Mesenchymal stem cell (in vitro differentiated cells and primary cell): ENCODE results near the gene TBCD.
"Not testable (repeated sequence)": the region's sequence is repeated elsewhere in the genome, so short reads cannot be mapped to it uniquely, and the experiment has no call there.

Source experiments
- DNase-seq: peaks from one replicate; pipeline ENCODE4 v3.0.0-alpha.2; 2013
- H2AFZ ChIP-seq: one replicate; pipeline ENCODE4 v1.6.1; 2013; ENCODE audit warnings: low read depth, mild to moderate bottlenecking, control low read depth, inconsistent platforms, low read length, moderate library complexity
- H2AK5ac ChIP-seq: 2 replicates; pipeline ENCODE4 v1.6.1; 2013; ENCODE audit warnings: low read length, moderate library complexity, mild to moderate bottlenecking, inconsistent platforms; ENCODE audit not compliant: severe bottlenecking
- H2BK120ac ChIP-seq: one replicate; pipeline ENCODE4 v1.6.1; 2013; ENCODE audit warnings: low read depth, mild to moderate bottlenecking, inconsistent platforms, low read length, moderate library complexity
- H2BK12ac ChIP-seq, 2 experiments: one replicate each; pipeline ENCODE4 v1.6.1; 2013; ENCODE audit warnings: inconsistent platforms in 2 of 2, low read length in 2 of 2, mild to moderate bottlenecking in 2 of 2, moderate library complexity in 2 of 2, control low read depth in 1 of 2
- H2BK15ac ChIP-seq: one replicate; pipeline ENCODE4 v1.6.1; 2013; ENCODE audit warnings: mild to moderate bottlenecking, low read depth, inconsistent platforms; ENCODE audit not compliant: poor library complexity, severe bottlenecking
- H2BK5ac ChIP-seq: 2 replicates; pipeline ENCODE4 v1.6.1; 2013; ENCODE audit warnings: low read depth, mild to moderate bottlenecking, low read length, control low read depth, inconsistent platforms; ENCODE audit not compliant: poor library complexity, severe bottlenecking
- H3K14ac ChIP-seq, 2 experiments: one replicate each; pipeline ENCODE4 v1.6.1; 2013; ENCODE audit warnings: inconsistent platforms in 2 of 2, low read length in 2 of 2, control low read depth in 1 of 2, mild to moderate bottlenecking in 1 of 2, moderate library complexity in 1 of 2
- H3K18ac ChIP-seq, 2 experiments: one replicate each; pipeline ENCODE4 v1.6.1; 2013; ENCODE audit warnings: inconsistent platforms in 2 of 2, low read length in 2 of 2, control low read depth in 1 of 2, low read depth in 1 of 2, mild to moderate bottlenecking in 1 of 2
- H3K23ac ChIP-seq, 2 experiments: one replicate each; pipeline ENCODE4 v1.6.1; 2013; ENCODE audit warnings: inconsistent platforms in 2 of 2, low read length in 2 of 2, mild to moderate bottlenecking in 2 of 2, moderate library complexity in 2 of 2, control low read depth in 1 of 2
- H3K27ac ChIP-seq: 2 replicates; pipeline ENCODE4 v1.5.1; 2013; ENCODE audit warnings: mild to moderate bottlenecking, moderate library complexity, low read length, control low read depth, inconsistent platforms; ENCODE audit not compliant: poor library complexity, severe bottlenecking
- H3K27me3 ChIP-seq, 2 experiments: 2 replicates each; pipeline versions ENCODE4 v1.6.1 to v1.7.0; 2013; ENCODE audit warnings: low read length in 2 of 2, mild to moderate bottlenecking in 2 of 2, moderate library complexity in 2 of 2, control low read depth in 1 of 2, inconsistent platforms in 1 of 2; ENCODE audit not compliant: control insufficient read depth in 1 of 2, insufficient read depth in 1 of 2
- H3K36me3 ChIP-seq, 2 experiments: 2 replicates each; pipeline versions ENCODE4 v1.6.1 to v1.7.0; 2013; ENCODE audit warnings: low read length in 2 of 2, control low read depth in 1 of 2, inconsistent platforms in 1 of 2, low read depth in 1 of 2, mild to moderate bottlenecking in 1 of 2; ENCODE audit not compliant: insufficient read depth in 2 of 2, control insufficient read depth in 1 of 2
- H3K4ac ChIP-seq, 2 experiments: one replicate each; pipeline ENCODE4 v1.6.1; 2013; ENCODE audit warnings: inconsistent platforms in 2 of 2, low read length in 2 of 2, mild to moderate bottlenecking in 2 of 2, moderate library complexity in 2 of 2, control low read depth in 1 of 2, low read depth in 1 of 2
- H3K4me1 ChIP-seq: 2 replicates; pipeline ENCODE4 v1.6.1; 2013; ENCODE audit warnings: low read depth, low read length, control low read depth; ENCODE audit not compliant: control insufficient read depth, insufficient read depth
- H3K4me2 ChIP-seq: 2 replicates; pipeline ENCODE4 v1.6.1; 2013; ENCODE audit warnings: low read length, mild to moderate bottlenecking, inconsistent platforms; ENCODE audit not compliant: poor library complexity, severe bottlenecking
- H3K4me3 ChIP-seq, 2 experiments: 2 replicates each; pipeline versions ENCODE4 v1.5.1 to v1.7.0; 2013; ENCODE audit warnings: low read length in 2 of 2, mild to moderate bottlenecking in 2 of 2, control low read depth in 1 of 2, low read depth in 1 of 2; ENCODE audit not compliant: insufficient read depth in 1 of 2
- H3K79me1 ChIP-seq: replicated peaks from 2 replicates; pipeline ENCODE4 v1.6.1; 2013; ENCODE audit warnings: mild to moderate bottlenecking, control low read depth, low read length, inconsistent platforms; ENCODE audit not compliant: poor library complexity, severe bottlenecking
- H3K9ac ChIP-seq: 2 replicates; pipeline ENCODE4 v1.7.0; 2013; ENCODE audit warnings: mild to moderate bottlenecking, low read length, moderate library complexity
- H3K9me3 ChIP-seq: 2 replicates; pipeline ENCODE4 v1.7.0; 2013; ENCODE audit warnings: mild to moderate bottlenecking, low read length; ENCODE audit not compliant: control insufficient read depth
- H4K8ac ChIP-seq: one replicate; pipeline ENCODE4 v1.6.1; 2013; ENCODE audit warnings: inconsistent platforms, mild to moderate bottlenecking, low read length, moderate library complexity
- H4K91ac ChIP-seq: one replicate; pipeline ENCODE4 v1.6.1; 2013; ENCODE audit warnings: mild to moderate bottlenecking, low read length, inconsistent platforms
- WGBS: methylation state at CpG from one replicate; pipeline ENCODE4 v1.1.7; 2013; ENCODE audit warnings: mixed read lengths; 5-methylcytosine and 5-hydroxymethylcytosine counted together

Gene TBCD

DNA sequence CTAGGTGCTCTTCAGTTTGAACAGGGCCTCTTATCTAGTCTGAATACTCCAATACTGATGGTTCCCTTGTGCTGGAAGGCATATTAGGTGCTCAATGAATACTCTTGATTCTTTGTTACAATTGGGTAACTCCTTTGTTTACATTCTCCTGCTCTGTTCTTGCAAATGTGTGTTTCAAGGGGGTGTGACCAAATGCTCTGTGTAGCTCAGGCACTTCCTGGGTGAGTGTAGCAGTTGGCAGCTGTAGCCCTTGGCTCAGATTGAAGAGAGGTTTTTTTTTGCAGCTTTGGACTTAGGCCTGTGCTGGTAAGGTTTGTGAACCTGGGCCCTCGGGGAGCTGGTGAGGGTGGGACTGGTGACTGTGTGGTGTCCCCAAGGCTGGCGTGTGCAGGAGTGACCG lies 20.2 kb downstream of the TBCD start:
- Histone ChIP-seq H3K4me3 (no peak overlapping the region), H4K91ac (no peak overlapping the region), H3K9ac (peak overlapping the region; percentile 40), H2BK120ac (no peak overlapping the region), H3K4me1 (peaks cover 14% of the 10 kb centered on the region), H4K8ac (no peak overlapping the region), H2BK5ac (no peak overlapping the region), H2AFZ (no peak overlapping the region), H2BK12ac (no peak overlapping the region), H3K23ac (no peak overlapping the region), H2AK5ac (no peak overlapping the region), H3K4ac (no peak overlapping the region), H3K79me1 (peaks cover 35% of the 10 kb centered on the region), H3K36me3 (peaks cover 41% of the 10 kb centered on the region in 2 experiments), H3K4me2 (no peak overlapping the region), H3K27ac (no peak overlapping the region), H3K14ac (no peak overlapping the region), H3K9me3 (no peaks in the 10 kb centered on the region), H2BK15ac (no peak overlapping the region), H3K27me3 (no peaks in the 10 kb centered on the region), H3K18ac (no peak overlapping the region)
- DNase-seq: peak; percentile 47
- WGBS: 96% methylated on average over 3 of the region's 3 CpGs

DNA sequence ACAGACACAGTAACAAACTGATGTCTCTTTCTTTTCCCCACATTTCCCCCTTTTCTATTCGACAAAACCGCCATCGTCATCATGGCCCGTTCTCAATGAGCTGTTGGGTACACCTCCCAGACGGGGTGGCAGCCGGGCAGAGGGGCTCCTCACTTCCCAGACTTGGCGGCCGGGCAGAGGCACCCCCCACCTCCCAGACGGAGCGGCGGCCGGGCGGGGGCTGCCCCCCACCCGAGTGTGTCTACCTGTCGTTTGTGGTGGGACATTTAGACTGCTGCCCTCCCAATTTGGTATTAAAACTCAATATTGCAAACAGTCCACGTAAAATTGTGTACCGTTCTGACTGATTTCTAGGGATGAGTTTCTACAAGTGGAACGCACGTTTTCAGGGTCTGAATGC lies 22.6 kb downstream of the TBCD start:
- not testable (repeated sequence) for H3K4ac ChIP-seq, H2AFZ ChIP-seq, H4K91ac ChIP-seq, H2BK5ac ChIP-seq, H3K4me2 ChIP-seq, H3K23ac ChIP-seq, H3K27me3 ChIP-seq, H4K8ac ChIP-seq, H2BK120ac ChIP-seq, H3K18ac ChIP-seq, H3K9me3 ChIP-seq, H3K27ac ChIP-seq, H2BK12ac ChIP-seq, H2BK15ac ChIP-seq, H3K14ac ChIP-seq, DNase-seq
- WGBS: 94% methylated on average over 19 of the region's 19 CpGs
- Histone ChIP-seq H3K36me3 (peaks cover 26 to 31% of the 10 kb centered on the region in 2 experiments), H3K4me1 (peaks cover 12% of the 10 kb centered on the region), H3K4me3 (peak overlapping the region in 1 of 2 experiments; percentile 74), H2AK5ac (peak overlapping the region; percentile 36), H3K9ac (peak overlapping the region; percentile 67), H3K79me1 (peaks cover 32% of the 10 kb centered on the region)

DNA sequence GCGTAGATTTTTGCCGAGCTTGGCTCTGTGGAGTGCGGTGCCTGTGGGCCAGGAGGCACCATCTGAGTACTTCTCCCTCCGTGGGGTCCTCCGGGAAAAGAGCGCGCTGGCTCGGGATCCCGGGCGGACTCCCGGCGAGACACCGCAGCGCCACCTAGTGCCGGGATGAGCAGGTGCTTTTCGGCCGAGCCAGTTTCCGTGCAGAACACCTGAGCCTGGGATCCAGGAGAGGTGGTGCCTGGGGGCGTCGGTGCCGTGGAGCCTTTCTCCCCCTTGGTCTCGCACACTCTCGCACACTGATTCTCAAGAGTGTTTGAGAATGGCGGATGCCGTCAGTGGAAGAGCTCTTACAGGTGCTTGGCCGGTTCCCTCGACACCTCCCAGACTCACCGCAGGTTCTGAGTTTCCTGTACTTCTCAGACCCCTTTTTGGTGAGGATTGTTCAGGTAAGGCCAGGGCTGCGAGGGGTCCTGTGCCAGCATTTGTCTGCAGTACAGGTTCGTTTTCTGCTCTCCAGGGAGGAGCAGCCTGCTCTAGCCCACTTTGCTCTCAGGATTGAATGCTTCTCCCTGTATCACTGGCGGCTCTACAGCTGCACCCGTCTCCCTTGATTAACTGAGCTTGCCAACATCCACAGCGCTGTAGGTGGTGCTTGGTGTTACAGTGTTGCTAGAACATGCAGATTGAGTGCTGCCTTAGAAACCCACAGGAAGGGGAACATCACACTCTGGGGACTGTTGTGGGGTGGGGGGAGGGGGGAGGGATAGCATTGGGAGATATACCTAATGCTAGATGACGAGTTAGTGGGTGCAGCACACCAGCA lies 23.3 kb downstream of the TBCD start:
- H3K4me2 ChIP-seq: peak overlapping the region; percentile 40
- no peak overlapping the region for H2BK5ac ChIP-seq
- H2BK120ac ChIP-seq: no peak overlapping the region
- no peak overlapping the region for H3K14ac ChIP-seq
- H2BK12ac ChIP-seq: no peak overlapping the region
- H2AK5ac ChIP-seq: no peak overlapping the region
- no peak overlapping the region for H2BK15ac ChIP-seq
- no peak overlapping the region for H3K27ac ChIP-seq
- no peak overlapping the region for H3K18ac ChIP-seq
- H3K9ac ChIP-seq: peak overlapping the region; percentile 67
- peaks cover 35% of the 10 kb centered on the region for H3K79me1 ChIP-seq
- DNase-seq: peak; percentile 45
- H3K36me3 ChIP-seq: peaks cover 19 to 28% of the 10 kb centered on the region in 2 experiments
- no peaks in the 10 kb centered on the region for H3K9me3 ChIP-seq
- no peak overlapping the region for H4K91ac ChIP-seq
- H3K27me3 ChIP-seq: no peaks in the 10 kb centered on the region
- H3K4ac ChIP-seq: no peak overlapping the region
- H3K4me3 ChIP-seq: peak overlapping the region in 1 of 2 experiments; percentile 74
- no peak overlapping the region for H4K8ac ChIP-seq
- H3K4me1 ChIP-seq: peaks cover 18% of the 10 kb centered on the region
- H3K23ac ChIP-seq: no peak overlapping the region
- no peak overlapping the region for H2AFZ ChIP-seq
- WGBS: 66% methylated on average over 33 of the region's 34 CpGs

DNA sequence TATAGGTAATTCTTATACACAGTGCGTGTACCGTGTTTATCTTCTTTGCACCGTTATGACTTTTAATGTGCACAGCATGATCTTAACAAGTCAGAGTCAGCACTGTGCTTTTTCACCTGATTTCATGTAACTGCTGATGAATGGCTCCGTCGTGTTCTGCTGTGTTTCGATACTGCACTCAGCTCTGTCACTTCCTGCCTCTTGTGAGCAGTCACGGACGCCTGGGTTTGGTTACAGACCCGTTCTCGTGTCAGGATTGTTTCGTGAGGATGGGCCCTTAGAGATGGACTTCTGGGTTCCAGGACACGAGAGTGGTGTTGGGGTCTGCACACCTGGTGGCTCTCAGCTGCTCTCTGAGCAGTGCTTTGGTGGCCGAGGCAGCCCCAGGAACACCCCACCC lies 24.6 kb downstream of the TBCD start:
- DNase-seq: no peak
- peaks cover 19 to 23% of the 10 kb centered on the region in 2 experiments for H3K36me3 ChIP-seq
- H3K4me3 ChIP-seq: no peak overlapping the region
- H2BK120ac ChIP-seq: no peak overlapping the region
- no peaks in the 10 kb centered on the region for H3K27me3 ChIP-seq
- H3K23ac ChIP-seq: no peak overlapping the region
- H3K18ac ChIP-seq: no peak overlapping the region
- peaks cover 33% of the 10 kb centered on the region for H3K79me1 ChIP-seq
- no peak overlapping the region for H2BK5ac ChIP-seq
- H3K14ac ChIP-seq: no peak overlapping the region
- H2BK12ac ChIP-seq: no peak overlapping the region
- no peak overlapping the region for H4K91ac ChIP-seq
- no peak overlapping the region for H4K8ac ChIP-seq
- H3K9me3 ChIP-seq: no peaks in the 10 kb centered on the region
- no peak overlapping the region for H2AFZ ChIP-seq
- WGBS: 97% methylated on average over 13 of the region's 13 CpGs
- no peak overlapping the region for H2BK15ac ChIP-seq
- no peak overlapping the region for H2AK5ac ChIP-seq
- H3K9ac ChIP-seq: no peak overlapping the region
- H3K4me2 ChIP-seq: no peak overlapping the region
- H3K27ac ChIP-seq: no peak overlapping the region
- H3K4ac ChIP-seq: no peak overlapping the region
- peaks cover 20% of the 10 kb centered on the region for H3K4me1 ChIP-seq
